ENCODE measurements around the gene PLAC8. TPM values are rescaled to one million over a fixed set of nuclear protein-coding genes. Genes with fewer than 3 reads are reported as not detected.

Gene PLAC8
- total and polyA plus RNA-seq, 2 of the 13 experiments (the other 11 are each of a cell fraction or from before 2014, with no cell fraction given), result 3.0 to 174 TPM

DNA sequence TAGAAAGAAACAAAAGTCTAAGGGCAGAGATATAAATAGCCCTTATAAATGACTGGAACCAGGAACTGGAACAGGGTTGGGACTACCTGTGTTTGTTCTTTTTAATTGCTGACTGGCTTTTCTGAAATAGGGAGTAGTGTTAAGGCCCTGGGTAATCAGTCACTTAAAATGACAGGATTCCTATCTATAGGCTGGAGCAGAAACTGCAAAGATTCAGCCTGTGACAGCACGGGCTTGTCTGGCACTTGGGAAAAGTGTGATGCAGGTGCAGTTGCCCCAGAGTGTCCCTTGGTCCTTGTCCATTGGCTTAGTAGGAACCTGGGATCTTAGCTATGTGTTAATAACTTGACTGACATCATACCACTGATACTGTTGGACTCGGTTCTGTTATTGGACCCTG lies 14.7 kb upstream of the PLAC8 start:
- POLR2A ChIA-PET, result no interaction called here
- no TSS peak for BruUV-seq (replicated peaks)
- TF ChIP-seq MAFF (IDR thresholded peaks at IDR 0.05; ENCODE audit: low read depth, low read length), result peak; percentile 56; the same call in 1 of the 2 replicates
- TF ChIP-seq MAFK (conservative IDR thresholded peaks at IDR 0.05 in 1 of 2, IDR thresholded peaks at IDR 0.05 in 1 of 2; ENCODE audit: low read length in 2 of 2), result peak; percentile 28 to 40; a peak in 2 of 4 replicates
- no peak for TF ChIP-seq RBM39 (IDR thresholded peaks at IDR 0.05; ENCODE audit: low read depth, low read length, poor library complexity, severe bottlenecking)
- no peak for DNase-seq (ENCODE audit: low spot score)
- Histone ChIP-seq H3K4me1 (ENCODE audit: insufficient read depth, low read length) (peaks cover 8% of the 10 kb centered on the region; the same call in 1 of the 2 replicates), H3K4me2 (ENCODE audit: low read depth, low read length) (no peak overlapping the region), H3K27ac (ENCODE audit: extremely low read length, insufficient read depth, low read length) (no peak overlapping the region), H2AFZ (ENCODE audit: low read length) (peak overlapping the region; percentile 52), H3K9me3 (ENCODE audit: low read length) (no peaks in the 10 kb centered on the region), H3K27me3 (ENCODE audit: control insufficient read depth in 1 of 2, insufficient read depth in 2 of 2, low read length in 2 of 2) (no peaks in the 10 kb centered on the region), H3K79me2 (ENCODE audit: insufficient read depth, low read length) (no peaks in the 10 kb centered on the region), H3K4me3 (replicated peaks in 1 of 3; ENCODE audit: insufficient read depth in 1 of 3, low read depth in 2 of 3, low read length in 3 of 3) (no peak overlapping the region), H4K20me1 (ENCODE audit: insufficient read depth, low read length) (no peaks in the 10 kb centered on the region), H3K36me3 (replicated peaks in 1 of 2; ENCODE audit: control insufficient read depth in 1 of 2, insufficient read depth in 2 of 2, low read length in 2 of 2) (no peaks in the 10 kb centered on the region), H3K9ac (ENCODE audit: insufficient read depth, low read depth, low read length) (no peak overlapping the region)
- in situ Hi-C loops (cut with HindIII; ENCODE audit: extremely low pct_ligation_motif_present, low pct_unique_long_range_greater_than_20kb) (no loop called here), intact Hi-C loops (cut with micrococcal nuclease; ENCODE audit: unreplicated experiment) (no loop called here)
- CTCF ChIA-PET (ENCODE audit: low intra/inter-chr PET ratio, low total read pairs), result no interaction called here
- no peak for ATAC-seq
- whole genome bisulfite sequencing (ENCODE audit: low lambda C conversion rate), result 17% methylated on average over 1 of the region's 2 CpGs
- FAIRE-seq, result no peak

DNA sequence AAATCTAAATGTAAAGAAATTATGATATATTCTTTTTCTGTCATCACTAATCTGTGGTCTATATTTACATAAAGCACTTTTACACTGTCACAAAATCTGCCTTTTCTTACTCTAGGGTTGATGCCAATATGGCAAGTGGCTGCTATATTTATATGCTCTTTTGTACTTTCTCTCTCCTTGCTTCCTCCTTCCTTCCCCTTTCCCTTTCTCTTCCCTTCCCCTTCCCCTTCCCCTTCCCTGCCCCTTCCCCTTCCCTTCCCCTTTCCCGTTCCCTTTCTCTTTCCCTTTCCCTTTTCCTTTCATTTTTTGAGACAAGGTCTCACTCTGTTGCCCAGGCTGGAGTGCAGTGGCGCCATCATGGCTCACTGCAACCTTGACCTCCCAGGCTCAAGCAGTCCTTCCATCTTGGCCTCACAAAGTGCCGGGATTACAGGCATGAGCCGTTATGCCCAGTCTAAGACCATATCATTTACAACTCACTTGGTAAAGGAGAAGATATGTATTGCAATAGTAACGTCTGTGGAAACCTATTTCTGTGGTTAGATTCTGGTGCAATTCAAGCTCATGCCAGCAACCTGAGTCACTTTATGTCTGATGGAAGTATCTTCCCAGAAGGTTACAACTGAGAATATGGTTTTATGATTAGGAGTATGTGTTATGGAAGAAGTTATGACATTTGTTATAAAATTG lies 13.9 kb upstream of the PLAC8 start:
- in situ Hi-C loops (cut with HindIII; ENCODE audit: extremely low pct_ligation_motif_present, low pct_unique_long_range_greater_than_20kb) (no loop called here), intact Hi-C loops (cut with micrococcal nuclease; ENCODE audit: unreplicated experiment) (no loop called here)
- 17% methylated on average over 5 of the region's 5 CpGs for WGBS (ENCODE audit: low lambda C conversion rate)
- Histone ChIP-seq H3K4me1 (ENCODE audit: insufficient read depth, low read length) (peaks cover 12% of the 10 kb centered on the region; the same call in 1 of the 2 replicates), H3K4me2 (ENCODE audit: low read depth, low read length) (peak overlapping the region; percentile 51; the same call in 1 of the 2 replicates), H3K4me3 (replicated peaks in 1 of 3; ENCODE audit: insufficient read depth in 1 of 3, low read depth in 2 of 3, low read length in 3 of 3) (no peak overlapping the region), H4K20me1 (ENCODE audit: insufficient read depth, low read length) (no peaks in the 10 kb centered on the region), H3K9ac (ENCODE audit: insufficient read depth, low read depth, low read length) (no peak overlapping the region), H3K27ac (ENCODE audit: extremely low read length, insufficient read depth, low read length) (no peak overlapping the region), H3K36me3 (replicated peaks in 1 of 2; ENCODE audit: control insufficient read depth in 1 of 2, insufficient read depth in 2 of 2, low read length in 2 of 2) (no peaks in the 10 kb centered on the region), H3K79me2 (ENCODE audit: insufficient read depth, low read length) (no peaks in the 10 kb centered on the region), H3K9me3 (ENCODE audit: low read length) (no peaks in the 10 kb centered on the region), H3K27me3 (ENCODE audit: control insufficient read depth in 1 of 2, insufficient read depth in 2 of 2, low read length in 2 of 2) (no peaks in the 10 kb centered on the region), H2AFZ (ENCODE audit: low read length) (no peak overlapping the region)
- ChIA-PET CTCF (ENCODE audit: low intra/inter-chr PET ratio, low total read pairs) (no interaction called here), POLR2A (no interaction called here)
- no peak for FAIRE-seq
- ATAC-seq, result no peak
- no TSS peak for BruUV-seq (replicated peaks)
- no peak for DNase-seq (ENCODE audit: low spot score)
- TF ChIP-seq, protein P1, sequence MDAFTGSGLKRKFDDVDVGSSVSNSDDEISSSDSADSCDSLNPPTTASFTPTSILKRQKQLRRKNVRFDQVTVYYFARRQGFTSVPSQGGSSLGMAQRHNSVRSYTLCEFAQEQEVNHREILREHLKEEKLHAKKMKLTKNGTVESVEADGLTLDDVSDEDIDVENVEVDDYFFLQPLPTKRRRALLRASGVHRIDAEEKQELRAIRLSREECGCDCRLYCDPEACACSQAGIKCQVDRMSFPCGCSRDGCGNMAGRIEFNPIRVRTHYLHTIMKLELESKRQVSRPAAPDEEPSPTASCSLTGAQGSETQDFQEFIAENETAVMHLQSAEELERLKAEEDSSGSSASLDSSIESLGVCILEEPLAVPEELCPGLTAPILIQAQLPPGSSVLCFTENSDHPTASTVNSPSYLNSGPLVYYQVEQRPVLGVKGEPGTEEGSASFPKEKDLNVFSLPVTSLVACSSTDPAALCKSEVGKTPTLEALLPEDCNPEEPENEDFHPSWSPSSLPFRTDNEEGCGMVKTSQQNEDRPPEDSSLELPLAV (CRISPR knock-in tag; conservative IDR thresholded peaks at IDR 0.05; ENCODE audit: low read depth), result no peak
- TF ChIP-seq CHD2 (IDR thresholded peaks at IDR 0.05; ENCODE audit: low read depth, low read length), result no peak
- TF ChIP-seq, protein P2, sequence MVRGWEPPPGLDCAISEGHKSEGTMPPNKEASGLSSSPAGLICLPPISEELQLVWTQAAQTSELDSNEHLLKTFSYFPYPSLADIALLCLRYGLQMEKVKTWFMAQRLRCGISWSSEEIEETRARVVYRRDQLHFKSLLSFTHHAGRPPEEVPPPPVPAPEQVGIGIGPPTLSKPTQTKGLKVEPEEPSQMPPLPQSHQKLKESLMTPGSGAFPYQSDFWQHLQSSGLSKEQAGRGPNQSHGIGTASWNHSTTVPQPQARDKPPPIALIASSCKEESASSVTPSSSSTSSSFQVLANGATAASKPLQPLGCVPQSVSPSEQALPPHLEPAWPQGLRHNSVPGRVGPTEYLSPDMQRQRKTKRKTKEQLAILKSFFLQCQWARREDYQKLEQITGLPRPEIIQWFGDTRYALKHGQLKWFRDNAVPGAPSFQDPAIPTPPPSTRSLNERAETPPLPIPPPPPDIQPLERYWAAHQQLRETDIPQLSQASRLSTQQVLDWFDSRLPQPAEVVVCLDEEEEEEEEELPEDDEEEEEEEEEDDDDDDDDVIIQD (CRISPR knock-in tag; IDR thresholded peaks at IDR 0.05; ENCODE audit: low read depth), result no peak
- TF ChIP-seq PCBP1 (IDR thresholded peaks at IDR 0.05; ENCODE audit: borderline replicate concordance, low read depth, low read length), result 0 out of 2 replicates have a peak, but pooled peaks have one; percentile 20
- TF ChIP-seq, protein P3, sequence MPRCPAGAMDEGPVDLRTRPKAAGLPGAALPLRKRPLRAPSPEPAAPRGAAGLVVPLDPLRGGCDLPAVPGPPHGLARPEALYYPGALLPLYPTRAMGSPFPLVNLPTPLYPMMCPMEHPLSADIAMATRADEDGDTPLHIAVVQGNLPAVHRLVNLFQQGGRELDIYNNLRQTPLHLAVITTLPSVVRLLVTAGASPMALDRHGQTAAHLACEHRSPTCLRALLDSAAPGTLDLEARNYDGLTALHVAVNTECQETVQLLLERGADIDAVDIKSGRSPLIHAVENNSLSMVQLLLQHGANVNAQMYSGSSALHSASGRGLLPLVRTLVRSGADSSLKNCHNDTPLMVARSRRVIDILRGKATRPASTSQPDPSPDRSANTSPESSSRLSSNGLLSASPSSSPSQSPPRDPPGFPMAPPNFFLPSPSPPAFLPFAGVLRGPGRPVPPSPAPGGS (CRISPR knock-in tag; IDR thresholded peaks at IDR 0.05), result no peak
- 0 out of 2 replicates have a peak, but pooled peaks have one; percentile 22 for TF ChIP-seq ZNF644 (CRISPR knock-in tag; IDR thresholded peaks at IDR 0.05; ENCODE audit: low read depth)
- 0 out of 2 replicates have a peak, but pooled peaks have one; percentile 9 for TF ChIP-seq CEBPB (IDR thresholded peaks at IDR 0.05; ENCODE audit: borderline replicate concordance, low read depth, low read length)
- peak; percentile 89 for TF ChIP-seq HNRNPK (IDR thresholded peaks at IDR 0.05; ENCODE audit: low read depth, low read length, poor library complexity, severe bottlenecking)

Data from HepG2 (cell line).